ENCODE data around the gene HEG1. TPM values are rescaled to one million over a fixed set of nuclear protein-coding genes. Genes with fewer than 3 reads are reported as not detected.

Gene HEG1
- total RNA-seq, 1 donor from 2014 or later: 95.0 TPM

GRCh38 chr3:125002414-125003368 is 53.1 kb downstream of the HEG1 start:
- ATAC-seq (no peak), DNase-seq (ENCODE audit: missing footprints) (no peak)
- intact Hi-C loops (cut with DNase I): loop anchor here (2.0 kb wide), 1 partner anchor 54 kb away; no protein-coding TSS in a partner anchor

- intact Hi-C loops (cut with DNase I): loop anchor here (2.0 kb wide), 1 partner anchor 55 kb away; no protein-coding TSS in a partner anchor
- DNase-seq (ENCODE audit: missing footprints) (no peak), ATAC-seq (no peak)
Observed at GRCh38 chr3:125001557-125002413, 54.0 kb downstream of the HEG1 start.

GRCh38 chr3:125000661-125001060 is 55.1 kb downstream of the HEG1 start:
- intact Hi-C loops (cut with DNase I): no loop called here
- DNase-seq (ENCODE audit: missing footprints): no peak
- ATAC-seq: no peak

- intact Hi-C loops (cut with DNase I): loop anchor here (5.0 to 10.0 kb wide), 2 partner anchors 142 to 375 kb away; partner anchors contain the start of gene ZNF148
- ATAC-seq: no peak
- DNase-seq (ENCODE audit: missing footprints): no peak
Observed at GRCh38 chr3:124999897-125000435, 55.8 kb downstream of the HEG1 start.

GRCh38 chr3:124999317-124999716 is 56.5 kb downstream of the HEG1 start:
- DNase-seq (ENCODE audit: missing footprints) (no peak), ATAC-seq (peak; percentile 18)
- intact Hi-C loops (cut with DNase I): loop anchor here (5.0 to 10.0 kb wide), 2 partner anchors 143 to 375 kb away; partner anchors contain the start of gene ZNF148

- ATAC-seq (no peak), DNase-seq (ENCODE audit: missing footprints) (no peak)
- intact Hi-C loops (cut with DNase I): loop anchor here (5.0 to 10.0 kb wide), 2 partner anchors 144 to 377 kb away; partner anchors contain the start of gene ZNF148
Observed at GRCh38 chr3:124998247-124998630, 57.6 kb downstream of the HEG1 start.

GRCh38 chr3:124997303-124998246 is 58.2 kb downstream of the HEG1 start:
- ATAC-seq (no peak), DNase-seq (ENCODE audit: missing footprints) (no peak)
- intact Hi-C loops (cut with DNase I): loop anchor here (5.0 to 10.0 kb wide), 2 partner anchors 145 to 377 kb away; partner anchors contain the start of gene ZNF148

- ATAC-seq (peak; percentile 81), DNase-seq (ENCODE audit: missing footprints) (no peak)
- intact Hi-C loops (cut with DNase I): loop anchor here (2.0 to 10.0 kb wide), 4 partner anchors 147 to 443 kb away; partner anchors contain the start of gene ZNF148
Observed at GRCh38 chr3:124995460-124995994, 60.3 kb downstream of the HEG1 start.

- DNase-seq (ENCODE audit: missing footprints) (peak; percentile 74), ATAC-seq (peak; percentile 69)
- intact Hi-C loops (cut with DNase I): loop anchor here (10.0 kb wide), 1 partner anchor 381 kb away; the partner anchor contains the start of gene ZNF148
Observed at GRCh38 chr3:124993466-124993865, 62.3 kb downstream of the HEG1 start.

- ATAC-seq: no peak
- DNase-seq (ENCODE audit: missing footprints): no peak
- intact Hi-C loops (cut with DNase I): loop anchor here (10.0 kb wide), 1 partner anchor 383 kb away; the partner anchor contains the start of gene ZNF148
Observed at GRCh38 chr3:124992041-124992440, 63.8 kb downstream of the HEG1 start.

GRCh38 chr3:124986192-124987143 is 69.3 kb downstream of the HEG1 start:
- no peak for DNase-seq (ENCODE audit: missing footprints)
- no peak for ATAC-seq
- intact Hi-C loops (cut with DNase I): no loop called here

- intact Hi-C loops (cut with DNase I): no loop called here
- no peak for DNase-seq (ENCODE audit: missing footprints)
- ATAC-seq: peak; percentile 39
Observed at GRCh38 chr3:124985349-124985748, 70.4 kb downstream of the HEG1 start.

- DNase-seq (ENCODE audit: missing footprints) (no peak), ATAC-seq (no peak)
- intact Hi-C loops (cut with DNase I): no loop called here
Observed at GRCh38 chr3:124984754-124985153, 71.0 kb downstream of the HEG1 start.

GRCh38 chr3:124982855-124983254 is 72.9 kb downstream of the HEG1 start:
- no peak for DNase-seq (ENCODE audit: missing footprints)
- intact Hi-C loops (cut with DNase I): no loop called here
- no peak for ATAC-seq

GRCh38 chr3:124981472-124981871 is 74.3 kb downstream of the HEG1 start:
- DNase-seq (ENCODE audit: missing footprints) (no peak), ATAC-seq (no peak)
- intact Hi-C loops (cut with DNase I): no loop called here

GRCh38 chr3:124978627-124979026 is 77.2 kb downstream of the HEG1 start:
- no peak for ATAC-seq
- DNase-seq (ENCODE audit: missing footprints): no peak
- intact Hi-C loops (cut with DNase I): no loop called here
